BJ (cell line): Measurements from ENCODE around the gene PHAX. TPM values are rescaled to one million over a fixed set of nuclear protein-coding genes. Genes with fewer than 3 reads are reported as not detected.

ENCODE experiments used
- CTCF ChIA-PET: fragments of 350-600 bp; formaldehyde crosslinking; extraction: SDS; loops from one replicate; lab custom pipeline; 2021; ENCODE audit warnings: antibody characterized with exemption, inconsistent platforms; lab: Yijun Ruan, JAX
- POLR2A ChIA-PET: fragments of 300-600 bp; sonication (Branson Sonifier 250); formaldehyde crosslinking; extraction: SDS; loops from one replicate; lab custom pipeline; 2021; ENCODE audit warnings: antibody characterized with exemption; lab: Charles Lee
- DNase-seq: peaks from one replicate; pipeline ENCODE4 v3.0.0-alpha.2; 2011; ENCODE audit warnings: low read depth
- H3K27me3 ChIP-seq: 2 replicates; pipeline ENCODE4 v1.6.0; 2011; ENCODE audit warnings: low read length; ENCODE audit not compliant: control insufficient read depth, insufficient read depth
- H3K36me3 ChIP-seq: 2 replicates; pipeline ENCODE4 v1.5.1; 2011; ENCODE audit warnings: low read length; ENCODE audit not compliant: control insufficient read depth, insufficient read depth
- H3K4me3 ChIP-seq: 2 replicates; pipeline ENCODE4 v1.5.1; 2011; ENCODE audit warnings: low read depth, mild to moderate bottlenecking, control low read depth, low read length
- polyA plus RNA-seq: library from polyadenylated mRNA; depleted of rRNA; stranded (reverse); fragments of >200 nt; gene quantifications from 2 replicates; pipeline ENCODE4 v1.2.3, GENCODE V29; 2011
- TF ChIP-seq, protein P1 (sequence below): IDR thresholded peaks from 2 replicates; pipeline ENCODE4 v1.5.1; 2011; ENCODE audit warnings: low read depth, mild to moderate bottlenecking, control low read depth, inconsistent platforms, low read length, moderate library complexity; ENCODE audit not compliant: insufficient read depth

PHAX gene
- polyA plus RNA-seq, 1 experiment = 40.7 TPM

DNA sequence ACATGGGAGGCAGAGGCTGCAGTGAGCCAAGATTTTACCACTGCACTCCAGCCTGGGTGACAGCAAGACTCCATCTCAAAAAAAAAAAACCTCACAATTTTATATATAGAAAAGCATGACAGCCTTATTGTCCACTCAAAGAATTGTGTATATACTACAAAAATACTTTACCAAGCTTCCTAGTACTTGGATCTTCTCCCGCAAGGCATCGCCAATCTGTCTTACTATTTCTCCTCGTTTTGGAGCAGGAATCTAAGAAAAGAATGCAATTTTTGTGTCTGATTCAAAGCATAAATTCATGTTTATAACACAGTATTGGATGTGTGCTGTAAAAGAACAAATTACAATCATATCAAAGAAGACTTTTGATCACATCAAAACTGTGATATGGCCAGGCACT, 17.0 kb upstream of the PHAX start:
- ChIA-PET POLR2A (no interaction called here), CTCF (no interaction called here)
- TF ChIP-seq, protein P1, sequence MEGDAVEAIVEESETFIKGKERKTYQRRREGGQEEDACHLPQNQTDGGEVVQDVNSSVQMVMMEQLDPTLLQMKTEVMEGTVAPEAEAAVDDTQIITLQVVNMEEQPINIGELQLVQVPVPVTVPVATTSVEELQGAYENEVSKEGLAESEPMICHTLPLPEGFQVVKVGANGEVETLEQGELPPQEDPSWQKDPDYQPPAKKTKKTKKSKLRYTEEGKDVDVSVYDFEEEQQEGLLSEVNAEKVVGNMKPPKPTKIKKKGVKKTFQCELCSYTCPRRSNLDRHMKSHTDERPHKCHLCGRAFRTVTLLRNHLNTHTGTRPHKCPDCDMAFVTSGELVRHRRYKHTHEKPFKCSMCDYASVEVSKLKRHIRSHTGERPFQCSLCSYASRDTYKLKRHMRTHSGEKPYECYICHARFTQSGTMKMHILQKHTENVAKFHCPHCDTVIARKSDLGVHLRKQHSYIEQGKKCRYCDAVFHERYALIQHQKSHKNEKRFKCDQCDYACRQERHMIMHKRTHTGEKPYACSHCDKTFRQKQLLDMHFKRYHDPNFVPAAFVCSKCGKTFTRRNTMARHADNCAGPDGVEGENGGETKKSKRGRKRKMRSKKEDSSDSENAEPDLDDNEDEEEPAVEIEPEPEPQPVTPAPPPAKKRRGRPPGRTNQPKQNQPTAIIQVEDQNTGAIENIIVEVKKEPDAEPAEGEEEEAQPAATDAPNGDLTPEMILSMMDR = no peak
- peaks cover 9% of the 10 kb centered on the region for H3K36me3 ChIP-seq
- H3K4me3 ChIP-seq = no peak overlapping the region
- no peak for DNase-seq
- H3K27me3 ChIP-seq = no peaks in the 10 kb centered on the region

DNA sequence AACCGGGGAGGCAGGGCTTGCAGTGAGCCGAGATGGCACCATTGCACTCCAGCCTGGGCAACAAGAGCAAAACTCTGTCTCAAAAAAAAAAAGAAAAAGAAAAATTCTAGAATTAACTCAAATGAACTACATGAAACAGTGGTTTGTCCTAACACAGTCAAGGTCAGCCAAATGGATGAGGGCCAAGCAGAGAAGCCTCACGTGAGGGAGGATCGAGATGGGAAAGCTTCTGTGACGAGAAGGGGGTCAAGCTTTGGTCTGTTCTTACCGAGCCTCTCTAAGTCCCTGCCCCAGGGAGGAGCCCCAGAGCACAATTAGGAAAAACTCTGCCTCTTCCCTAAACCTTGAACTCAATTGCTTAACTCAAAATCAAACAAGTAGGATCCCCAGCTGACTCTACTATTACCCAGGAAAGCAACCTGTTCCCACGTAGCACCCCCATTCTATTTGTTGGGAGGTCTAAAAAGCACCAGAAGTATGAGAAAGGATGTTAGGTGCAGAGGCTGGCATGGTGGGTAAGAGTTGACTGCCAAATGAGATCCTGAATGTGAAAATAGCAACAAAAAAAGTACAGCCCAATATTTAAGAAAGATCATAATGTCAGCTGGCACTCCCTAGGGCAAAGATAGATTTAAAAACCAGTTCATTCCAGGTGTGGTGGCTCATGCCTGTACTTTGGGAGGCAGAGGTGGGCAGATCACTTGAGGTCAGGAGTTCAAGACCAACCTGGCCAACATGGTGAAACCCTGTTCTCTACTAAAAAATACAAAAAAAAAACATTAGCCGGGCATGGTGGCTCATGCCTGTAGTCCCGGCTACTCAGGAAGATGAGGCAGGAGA, 13.0 kb upstream of the PHAX start:
- ChIA-PET CTCF (no interaction called here), POLR2A (interaction anchor here (0.5 kb wide), 1 partner anchor 71 kb away, joined by 14 read pairs; no protein-coding TSS in a partner anchor)
- Histone ChIP-seq H3K27me3 (no peaks in the 10 kb centered on the region), H3K36me3 (peaks cover 9% of the 10 kb centered on the region; the same call in 1 of the 2 replicates), H3K4me3 (no peak overlapping the region)
- no peak for DNase-seq
- TF ChIP-seq, protein P1 = no peak

DNA sequence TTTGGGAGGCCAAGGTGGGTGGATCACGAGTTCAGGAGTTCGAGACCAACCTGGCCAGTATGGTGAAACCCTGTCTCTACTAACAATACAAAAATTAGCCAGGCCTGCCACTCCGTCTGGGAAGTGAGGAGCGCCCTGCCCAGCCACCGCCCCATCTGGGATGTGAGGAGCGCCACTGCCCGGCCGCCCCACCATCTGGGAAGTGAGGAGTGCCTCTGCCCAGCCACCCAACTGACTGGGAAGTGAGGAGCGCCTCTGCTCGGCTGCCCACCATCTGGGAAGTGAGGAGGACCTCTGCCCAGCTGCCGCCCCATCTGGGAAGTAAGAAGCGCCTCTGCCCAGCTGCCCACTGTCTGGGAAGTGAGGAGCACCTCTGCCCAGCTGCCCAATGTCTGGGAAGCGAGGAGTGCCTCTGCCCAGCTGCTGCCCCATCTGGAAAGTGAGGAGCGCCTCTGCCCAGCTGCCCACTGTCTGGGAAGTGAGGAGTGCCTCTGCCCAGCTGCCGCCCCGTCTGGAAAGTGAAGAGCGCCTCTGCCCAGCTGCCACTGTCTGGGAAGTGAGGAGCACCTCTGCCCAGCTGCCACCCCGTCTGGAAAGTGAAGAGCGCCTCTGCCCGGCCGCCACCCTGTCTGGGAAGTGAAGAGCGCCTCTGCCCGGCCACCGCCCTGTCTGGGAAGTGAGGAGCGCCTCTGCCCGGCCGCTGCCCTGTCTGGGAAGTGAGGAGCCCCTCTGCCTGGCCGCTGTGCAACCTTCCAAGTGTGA, 11.0 kb upstream of the PHAX start:
- CTCF ChIA-PET = no interaction called here
- peaks cover 9% of the 10 kb centered on the region; the same call in 1 of the 2 replicates for H3K36me3 ChIP-seq

DNA sequence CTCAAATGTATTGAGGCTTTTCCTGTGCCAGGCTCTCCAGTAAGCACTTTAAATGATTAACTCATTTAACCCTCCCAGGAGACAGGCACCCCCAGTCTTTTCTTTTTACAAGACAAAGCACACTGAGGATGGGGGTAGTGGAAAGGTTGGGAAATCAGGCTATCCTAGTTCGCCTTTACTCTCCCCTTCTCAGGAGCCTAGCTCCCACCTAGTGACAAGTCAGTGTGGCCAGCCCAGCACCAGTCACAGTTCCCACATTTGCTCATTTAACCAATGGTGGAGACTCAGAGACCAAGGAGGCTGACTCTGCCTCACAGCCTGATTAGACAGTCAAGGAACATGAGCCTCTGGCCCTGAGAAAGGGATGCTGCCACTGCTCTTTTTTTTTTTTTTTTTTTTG, 9.2 kb upstream of the PHAX start:
- CTCF ChIA-PET = interaction anchor here (2.4 kb wide), 1 partner anchor 9 kb away, joined by 8 read pairs; the partner anchor contains the start of gene PHAX
- Histone ChIP-seq H3K36me3 (peaks cover 7% of the 10 kb centered on the region; the same call in 1 of the 2 replicates), H3K27me3 (no peaks in the 10 kb centered on the region), H3K4me3 (no peak overlapping the region)
- no peak for DNase-seq
- POLR2A ChIA-PET = no interaction called here
- TF ChIP-seq, protein P1 = no peak

More for the DNA sequence above, 11.0 kb upstream of the PHAX start:
- no peaks in the 10 kb centered on the region for H3K27me3 ChIP-seq
- TF ChIP-seq, protein P1 = no peak
- H3K4me3 ChIP-seq = no peak overlapping the region
- no peak for DNase-seq
- POLR2A ChIA-PET = no interaction called here
